Cardiac muscle cell (in vitro differentiated cells and primary cell): ENCODE results near the gene LRRC23. TPM values are rescaled to one million over a fixed set of nuclear protein-coding genes. Genes with fewer than 3 reads are reported as not detected.

Experiments
- DNase-seq, 2 donors: peaks; one replicate each; pipeline versions ENCODE4 v3.0.0 to v3.0.0-alpha.2; 2010 to 2017; ENCODE audit warnings: low read depth in 1 of 2, low spot score in 1 of 2
- H3K27ac ChIP-seq: fragments of 200-600 bp; sonication (generic); 2 replicates; pipeline ENCODE4 v1.5.1; 2016
- H3K27me3 ChIP-seq: fragments of 200-600 bp; sonication (generic); 2 replicates; pipeline ENCODE4 v1.6.0; 2016; ENCODE audit warnings: control low read depth
- H3K36me3 ChIP-seq: fragments of 200-600 bp; sonication (generic); 2 replicates; pipeline ENCODE4 v1.5.1; 2016; ENCODE audit warnings: control low read depth
- H3K4me1 ChIP-seq: fragments of 200-600 bp; sonication (generic); 2 replicates; pipeline ENCODE4 v1.8.1; 2017; ENCODE audit warnings: low read depth, mild to moderate bottlenecking, mixed run types
- H3K4me3 ChIP-seq: fragments of 200-600 bp; sonication (generic); 2 replicates; pipeline ENCODE4 v1.5.1; 2016; ENCODE audit warnings: mild to moderate bottlenecking
- H3K9me3 ChIP-seq: fragments of 200-600 bp; sonication (generic); 2 replicates; pipeline ENCODE4 v1.5.1; 2017; ENCODE audit warnings: low read depth, mild to moderate bottlenecking, control low read depth
- CTCF ChIP-seq: IDR thresholded peaks from 2 replicates; pipeline ENCODE4 v1.5.1; 2012; ENCODE audit warnings: low read depth, mild to moderate bottlenecking, low read length
- polyA plus RNA-seq: library from polyadenylated mRNA; unstranded; fragments of >200 nt; fragmentation: Nextera tagmentation; extraction: Ambion mirVana; gene quantifications from 2 replicates; pipeline ENCODE4 v1.2.1, GENCODE V29; 2016
- total RNA-seq: library from RNA; depleted of rRNA; stranded (reverse); fragments of >200 nt; gene quantifications from 2 replicates; pipeline ENCODE4 v1.2.3, GENCODE V29; 2016

Gene LRRC23
- total and polyA plus RNA-seq, 2 experiments from 2014 or later, result 17.5 to 23.7 TPM

- Histone ChIP-seq H3K27me3 (no peaks in the 10 kb centered on the region), H3K36me3 (no peaks in the 10 kb centered on the region), H3K4me3 (no peak overlapping the region), H3K9me3 (no peaks in the 10 kb centered on the region), H3K4me1 (no peaks in the 10 kb centered on the region), H3K27ac (no peak overlapping the region)
- no peak for TF ChIP-seq CTCF
- peak in 1 of 2 donors; percentile 79 for DNase-seq
These were observed 49.1 kb downstream of the LRRC23 start for GRCh38 chr12:6953442-6954315.

GRCh38 chr12:6954316-6955107 is 49.9 kb downstream of the LRRC23 start:
- Histone ChIP-seq H3K27ac (no peak overlapping the region), H3K4me1 (no peaks in the 10 kb centered on the region), H3K27me3 (no peaks in the 10 kb centered on the region), H3K9me3 (no peaks in the 10 kb centered on the region), H3K4me3 (no peak overlapping the region), H3K36me3 (no peaks in the 10 kb centered on the region)
- TF ChIP-seq CTCF, result no peak
- DNase-seq, result no peak

GRCh38 chr12:6955108-6956020 is 50.7 kb downstream of the LRRC23 start:
- H3K4me3 ChIP-seq, result no peak overlapping the region
- no peak overlapping the region for H3K27ac ChIP-seq
- H3K9me3 ChIP-seq, result no peaks in the 10 kb centered on the region
- H3K36me3 ChIP-seq, result no peaks in the 10 kb centered on the region
- no peaks in the 10 kb centered on the region for H3K27me3 ChIP-seq
- no peaks in the 10 kb centered on the region for H3K4me1 ChIP-seq
- no peak for TF ChIP-seq CTCF
- no peak for DNase-seq

GRCh38 chr12:6956021-6956727 is 51.6 kb downstream of the LRRC23 start:
- no peaks in the 10 kb centered on the region for H3K27me3 ChIP-seq
- no peaks in the 10 kb centered on the region for H3K36me3 ChIP-seq
- TF ChIP-seq CTCF, result no peak
- no peak overlapping the region for H3K4me3 ChIP-seq
- DNase-seq, result no peak
- H3K9me3 ChIP-seq, result no peaks in the 10 kb centered on the region
- H3K27ac ChIP-seq, result no peak overlapping the region
- H3K4me1 ChIP-seq, result no peaks in the 10 kb centered on the region
